CD4-positive, alpha-beta T cell (primary cell): Measurements from ENCODE around the gene LDHA. TPM values are rescaled to one million over a fixed set of nuclear protein-coding genes. Genes with fewer than 3 reads are reported as not detected.
"Not testable (repeated sequence)": the region's sequence is repeated elsewhere in the genome, so short reads cannot be mapped to it uniquely, and the experiment has no call there.

ENCODE experiments used
- ATAC-seq: fragments of 200-7000 bp; cut with Tn5 transposase; one replicate; pipeline ENCODE4 v1.10.0; 2022; ENCODE audit warnings: mild to moderate bottlenecking; ENCODE audit not compliant: poor library complexity
- CTCF ChIA-PET: fragments of 350-600 bp; sonication (Branson Sonifier 250); formaldehyde crosslinking; loops from one replicate; lab custom pipeline; 2021; ENCODE audit warnings: antibody characterized with exemption, inconsistent platforms; lab: Charles Lee
- POLR2A ChIA-PET: fragments of 350-600 bp; sonication (Branson Sonifier 250); formaldehyde crosslinking; loops from one replicate; lab custom pipeline; 2021; ENCODE audit warnings: antibody characterized with exemption, inconsistent platforms; lab: Charles Lee
- DNase-seq, 14 experiments: peaks; one replicate each; pipeline ENCODE4 v3.0.0-alpha.2; 2013 to 2020; ENCODE audit warnings: mixed read lengths in 2 of 14
- H3K27ac ChIP-seq, 2 donors: one replicate each; pipeline versions ENCODE4 v1.5.1 to v1.7.0; 2013; ENCODE audit warnings: low read length in 2 of 2, low read depth in 1 of 2, mild to moderate bottlenecking in 1 of 2
- H3K27me3 ChIP-seq, 2 experiments: 1 replicate in 1 of 2; 2 replicates in 1 of 2; pipeline versions ENCODE4 v1.6.1 to v1.7.0; 2013; ENCODE audit warnings: low read length in 2 of 2, control low read depth in 1 of 2, mild to moderate bottlenecking in 1 of 2, moderate library complexity in 1 of 2; ENCODE audit not compliant: insufficient read depth in 2 of 2, control insufficient read depth in 1 of 2
- H3K36me3 ChIP-seq: one replicate; pipeline ENCODE4 v1.6.1; 2013; ENCODE audit warnings: low read length, control low read depth; ENCODE audit not compliant: insufficient read depth
- H3K4me1 ChIP-seq: one replicate; pipeline ENCODE4 v1.6.1; 2013; ENCODE audit warnings: low read length, control low read depth; ENCODE audit not compliant: insufficient read depth
- H3K4me3 ChIP-seq: one replicate; pipeline ENCODE4 v1.5.1; 2013; ENCODE audit warnings: mild to moderate bottlenecking, low read length, moderate library complexity
- H3K9me3 ChIP-seq, 2 experiments: 1 replicate in 1 of 2; 2 replicates in 1 of 2; pipeline versions ENCODE4 v1.6.1 to v1.7.0; 2013; ENCODE audit warnings: low read length in 2 of 2, mild to moderate bottlenecking in 2 of 2, control low read depth in 1 of 2, moderate library complexity in 1 of 2; ENCODE audit not compliant: control insufficient read depth in 1 of 2, insufficient read depth in 1 of 2
- H3K27ac Mint-ChIP-seq: one replicate; pipeline ENCODE4 v1.8.0; 2020; ENCODE audit warnings: mixed read lengths
- H3K27me3 Mint-ChIP-seq: one replicate; pipeline ENCODE4 v1.8.0; 2021; ENCODE audit warnings: mixed read lengths
- H3K36me3 Mint-ChIP-seq: one replicate; pipeline ENCODE4 v1.8.0; 2021; ENCODE audit warnings: low read depth, mixed read lengths
- H3K4me1 Mint-ChIP-seq: one replicate; pipeline ENCODE4 v1.8.0; 2021; ENCODE audit warnings: low read depth, mixed read lengths
- H3K4me3 Mint-ChIP-seq: one replicate; pipeline ENCODE4 v1.8.0; 2020; ENCODE audit warnings: mild to moderate bottlenecking, mixed read lengths
- H3K9me3 Mint-ChIP-seq: one replicate; pipeline ENCODE4 v1.8.0; 2020; ENCODE audit warnings: mixed read lengths
- intact Hi-C, 2 experiments: fragments of 100-400 bp; cut with DNase I in 1 of 2; cut with micrococcal nuclease in 1 of 2; formaldehyde crosslinking; loops; one replicate each; pipeline versions ENCODE4 v1.15.1 to v1.9.0; 2023 to 2025; cut with DNase I, micrococcal nuclease
- total RNA-seq, 174 experiments: library from RNA in 2 of 174; stranded (reverse) in 2 of 174; gene quantifications; one replicate each; pipeline ENCODE4 v1.2.3 and lab custom pipeline; 2021 to 2026
- TF ChIP-seq, protein P1 (sequence below): fragments of 200-600 bp; IDR thresholded peaks from one replicate; pipeline ENCODE4 v1.8.0; 2022; ENCODE audit warnings: antibody characterized with exemption, mild to moderate bottlenecking

The LDHA gene
- total RNA-seq, 2 experiments from 2014 or later = 317 to 324 TPM

DNA sequence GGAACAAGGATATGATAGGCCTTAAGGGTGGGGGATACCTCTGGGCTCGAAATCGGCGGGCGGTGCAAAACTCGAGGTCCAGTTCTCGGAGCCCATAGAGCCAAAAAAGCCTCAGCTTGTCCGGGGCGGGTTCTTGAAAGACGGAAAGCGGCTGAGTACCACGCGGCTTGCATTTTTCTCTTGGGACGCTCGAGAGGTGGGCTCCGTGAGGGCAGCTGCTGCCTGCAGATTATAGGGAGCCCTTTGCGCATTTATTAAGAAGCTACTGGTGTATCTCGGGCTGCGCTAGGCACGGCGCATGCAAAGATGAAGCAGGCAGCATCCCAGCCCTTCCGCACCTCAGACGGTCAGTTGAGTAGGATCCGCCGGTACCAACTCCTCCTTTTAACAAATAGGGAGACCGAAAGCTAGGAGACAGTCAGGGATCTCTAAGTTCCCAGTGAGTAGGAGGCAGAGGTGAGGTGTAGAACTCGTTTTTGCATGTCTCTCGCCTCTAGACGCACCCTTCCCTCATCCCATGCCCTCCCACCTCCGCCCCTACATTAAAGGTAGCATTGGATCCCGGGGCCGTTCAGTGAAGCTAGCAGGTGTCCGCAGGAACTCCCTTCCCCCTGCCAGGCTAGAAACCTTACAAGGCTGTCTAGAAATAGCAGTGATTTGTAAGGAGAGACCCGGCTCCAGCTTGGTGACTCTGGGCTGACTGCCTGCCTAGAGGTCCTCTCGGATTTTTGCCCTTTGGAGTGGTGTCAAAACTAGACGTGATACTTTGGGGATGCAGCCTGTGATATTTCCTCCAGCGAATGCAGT lies 768 bp downstream of the LDHA start:
- Histone ChIP-seq H3K4me3 (peak overlapping the region; percentile 100), H3K36me3 (peaks cover 36% of the 10 kb centered on the region), H3K4me1 (peaks cover 50% of the 10 kb centered on the region), H3K27me3 (no peaks in the 10 kb centered on the region), H3K27ac (peak overlapping the region; percentile 89 to 90), H3K9me3 (no peaks in the 10 kb centered on the region)
- H3K27me3 Mint-ChIP-seq = no peaks in the 10 kb centered on the region
- intact Hi-C loops = loop anchor here (1.0 to 10.0 kb wide), 11 partner anchors 12 to 1660 kb away; partner anchors contain the start of genes GTF2H1 (in 2 of the 2), HPS5 (in 2 of the 2), SPTY2D1 (in 2 of the 2) and C11orf58 (in 1 of the 2)
- H3K9me3 Mint-ChIP-seq = no peaks in the 10 kb centered on the region
- POLR2A ChIA-PET = interaction anchor here (0.7 to 5.4 kb wide), 27 partner anchors 9 to 1657 kb away, joined by 3 to 148 read pairs (median 5); partner anchors contain the start of genes C11orf58, GTF2H1, HPS5 and LDHC
- H3K4me3 Mint-ChIP-seq = peak overlapping the region; percentile 99
- DNase-seq (peak in 9 of 14 experiments; percentile 2 to 48 (median 18)), ATAC-seq (no peak)
- peak overlapping the region; percentile 99 for H3K27ac Mint-ChIP-seq
- peaks cover 59% of the 10 kb centered on the region for H3K4me1 Mint-ChIP-seq
- TF ChIP-seq, protein P1, sequence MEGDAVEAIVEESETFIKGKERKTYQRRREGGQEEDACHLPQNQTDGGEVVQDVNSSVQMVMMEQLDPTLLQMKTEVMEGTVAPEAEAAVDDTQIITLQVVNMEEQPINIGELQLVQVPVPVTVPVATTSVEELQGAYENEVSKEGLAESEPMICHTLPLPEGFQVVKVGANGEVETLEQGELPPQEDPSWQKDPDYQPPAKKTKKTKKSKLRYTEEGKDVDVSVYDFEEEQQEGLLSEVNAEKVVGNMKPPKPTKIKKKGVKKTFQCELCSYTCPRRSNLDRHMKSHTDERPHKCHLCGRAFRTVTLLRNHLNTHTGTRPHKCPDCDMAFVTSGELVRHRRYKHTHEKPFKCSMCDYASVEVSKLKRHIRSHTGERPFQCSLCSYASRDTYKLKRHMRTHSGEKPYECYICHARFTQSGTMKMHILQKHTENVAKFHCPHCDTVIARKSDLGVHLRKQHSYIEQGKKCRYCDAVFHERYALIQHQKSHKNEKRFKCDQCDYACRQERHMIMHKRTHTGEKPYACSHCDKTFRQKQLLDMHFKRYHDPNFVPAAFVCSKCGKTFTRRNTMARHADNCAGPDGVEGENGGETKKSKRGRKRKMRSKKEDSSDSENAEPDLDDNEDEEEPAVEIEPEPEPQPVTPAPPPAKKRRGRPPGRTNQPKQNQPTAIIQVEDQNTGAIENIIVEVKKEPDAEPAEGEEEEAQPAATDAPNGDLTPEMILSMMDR = no peak
- CTCF ChIA-PET = interaction anchor here (0.8 to 2.2 kb wide), 5 partner anchors 10 to 369 kb away, joined by 3 to 13 read pairs (median 3); no protein-coding TSS in a partner anchor
- peaks cover 58% of the 10 kb centered on the region for H3K36me3 Mint-ChIP-seq

GRCh38 chr11:18395735-18396504 lies 1.6 kb downstream of the LDHA start:
- TF ChIP-seq, protein P1 = no peak
- no peaks in the 10 kb centered on the region for H3K9me3 Mint-ChIP-seq
- Histone ChIP-seq H3K4me1 (peaks cover 50% of the 10 kb centered on the region), H3K27ac (peak overlapping the region; percentile 89 to 90), H3K36me3 (peaks cover 43% of the 10 kb centered on the region), H3K4me3 (peak overlapping the region; percentile 100), H3K27me3 (no peaks in the 10 kb centered on the region), H3K9me3 (no peaks in the 10 kb centered on the region)
- intact Hi-C loops = loop anchor here (2.0 to 10.0 kb wide), 8 partner anchors 63 to 1661 kb away; partner anchors contain the start of genes C11orf58 (in 1 of the 2), GTF2H1 (in 1 of the 2), HPS5 (in 1 of the 2) and PIK3C2A (in 1 of the 2)
- peak overlapping the region; percentile 99 for H3K27ac Mint-ChIP-seq
- H3K36me3 Mint-ChIP-seq = peaks cover 65% of the 10 kb centered on the region
- ChIA-PET POLR2A (interaction anchor here (0.6 to 5.4 kb wide), 16 partner anchors 9 to 1318 kb away, joined by 3 to 148 read pairs (median 6); partner anchors contain the start of genes GTF2H1, HPS5, LDHC and SAAL1), CTCF (interaction anchor here (0.8 to 2.2 kb wide), 6 partner anchors 9 to 369 kb away, joined by 3 to 13 read pairs (median 3); partner anchors contain the start of gene SAAL1)
- peak overlapping the region; percentile 99 for H3K4me3 Mint-ChIP-seq
- DNase-seq (peak; percentile 84 to 98 (median 92)), ATAC-seq (peak; percentile 62)
- no peaks in the 10 kb centered on the region for H3K27me3 Mint-ChIP-seq
- peaks cover 59% of the 10 kb centered on the region for H3K4me1 Mint-ChIP-seq

DNA sequence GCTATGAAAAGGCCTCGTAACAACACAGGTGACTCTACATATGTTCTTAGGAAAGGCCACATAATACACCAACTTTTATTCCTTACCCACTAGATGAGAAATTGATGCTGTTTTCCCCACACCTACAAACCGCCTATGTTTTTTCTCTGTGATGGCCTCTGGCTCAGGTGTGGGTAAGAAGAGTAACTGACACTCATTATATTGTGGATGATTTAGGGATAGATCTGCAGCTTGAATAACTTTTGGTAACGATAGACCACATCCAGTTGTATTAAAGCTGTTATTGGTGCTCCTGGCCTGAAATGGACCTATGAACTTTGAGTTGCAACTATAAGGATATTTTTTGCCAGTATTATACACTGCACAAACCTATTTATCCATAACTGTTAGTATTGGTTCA lies 3.6 kb downstream of the LDHA start:
- peaks cover 44% of the 10 kb centered on the region for H3K4me1 Mint-ChIP-seq
- Histone ChIP-seq H3K36me3 (peaks cover 57% of the 10 kb centered on the region), H3K4me1 (peaks cover 41% of the 10 kb centered on the region), H3K27ac (no peak overlapping the region), H3K9me3 (no peaks in the 10 kb centered on the region), H3K27me3 (no peaks in the 10 kb centered on the region), H3K4me3 (no peak overlapping the region)
- intact Hi-C loops = loop anchor here in 1 of 2 experiments (5.0 to 10.0 kb wide), 5 partner anchors 124 to 1663 kb away; partner anchors contain the start of genes C11orf58, PIK3C2A, SAAL1 and SPTY2D1
- ATAC-seq (no peak), DNase-seq (no peak)
- no peaks in the 10 kb centered on the region for H3K9me3 Mint-ChIP-seq
- H3K27ac Mint-ChIP-seq = peak overlapping the region; percentile 51
- CTCF ChIA-PET = no interaction called here
- no peaks in the 10 kb centered on the region for H3K27me3 Mint-ChIP-seq
- peaks cover 81% of the 10 kb centered on the region for H3K36me3 Mint-ChIP-seq
- POLR2A ChIA-PET = interaction anchor here (3.9 kb wide), 1 partner anchor 129 kb away, joined by 47 read pairs; the partner anchor contains the start of gene TSG101
- peak overlapping the region; percentile 61 for H3K4me3 Mint-ChIP-seq
- TF ChIP-seq, protein P1 = no peak

- H3K27ac ChIP-seq, H3K27me3 Mint-ChIP-seq, H3K4me3 ChIP-seq, H3K27me3 ChIP-seq, H3K9me3 ChIP-seq, intact Hi-C loops, ATAC-seq, DNase-seq, H3K27ac Mint-ChIP-seq, POLR2A ChIA-PET, H3K9me3 Mint-ChIP-seq, CTCF ChIA-PET, H3K4me3 Mint-ChIP-seq: not testable (repeated sequence)
- Histone ChIP-seq H3K4me1 (peaks cover 18% of the 10 kb centered on the region), H3K36me3 (peaks cover 88% of the 10 kb centered on the region)
- peaks cover 28% of the 10 kb centered on the region for H3K4me1 Mint-ChIP-seq
- H3K36me3 Mint-ChIP-seq = peaks cover 91% of the 10 kb centered on the region
These were observed 6.7 kb downstream of the LDHA start for GRCh38 chr11:18401077-18401476.
